Measurements from ENCODE around the gene KCNA5.

KCNA5 gene

GRCh38 chr12:5059358-5059757, 15.7 kb downstream of the KCNA5 start:
- no peaks in the 10 kb centered on the region for H3K36me3 ChIP-seq
- no peaks in the 10 kb centered on the region for H3K27me3 ChIP-seq
- no peaks in the 10 kb centered on the region for H3K9me3 ChIP-seq
- TF ChIP-seq, protein P1, sequence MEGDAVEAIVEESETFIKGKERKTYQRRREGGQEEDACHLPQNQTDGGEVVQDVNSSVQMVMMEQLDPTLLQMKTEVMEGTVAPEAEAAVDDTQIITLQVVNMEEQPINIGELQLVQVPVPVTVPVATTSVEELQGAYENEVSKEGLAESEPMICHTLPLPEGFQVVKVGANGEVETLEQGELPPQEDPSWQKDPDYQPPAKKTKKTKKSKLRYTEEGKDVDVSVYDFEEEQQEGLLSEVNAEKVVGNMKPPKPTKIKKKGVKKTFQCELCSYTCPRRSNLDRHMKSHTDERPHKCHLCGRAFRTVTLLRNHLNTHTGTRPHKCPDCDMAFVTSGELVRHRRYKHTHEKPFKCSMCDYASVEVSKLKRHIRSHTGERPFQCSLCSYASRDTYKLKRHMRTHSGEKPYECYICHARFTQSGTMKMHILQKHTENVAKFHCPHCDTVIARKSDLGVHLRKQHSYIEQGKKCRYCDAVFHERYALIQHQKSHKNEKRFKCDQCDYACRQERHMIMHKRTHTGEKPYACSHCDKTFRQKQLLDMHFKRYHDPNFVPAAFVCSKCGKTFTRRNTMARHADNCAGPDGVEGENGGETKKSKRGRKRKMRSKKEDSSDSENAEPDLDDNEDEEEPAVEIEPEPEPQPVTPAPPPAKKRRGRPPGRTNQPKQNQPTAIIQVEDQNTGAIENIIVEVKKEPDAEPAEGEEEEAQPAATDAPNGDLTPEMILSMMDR (IDR thresholded peaks at IDR 0.05; ENCODE audit: low read depth, low read length) = no peak
- DNase-seq = no peak
- H3K4me1 ChIP-seq = no peaks in the 10 kb centered on the region
- H3K4me3 ChIP-seq (ENCODE audit: low read depth, low read length) = no peak overlapping the region

DNA sequence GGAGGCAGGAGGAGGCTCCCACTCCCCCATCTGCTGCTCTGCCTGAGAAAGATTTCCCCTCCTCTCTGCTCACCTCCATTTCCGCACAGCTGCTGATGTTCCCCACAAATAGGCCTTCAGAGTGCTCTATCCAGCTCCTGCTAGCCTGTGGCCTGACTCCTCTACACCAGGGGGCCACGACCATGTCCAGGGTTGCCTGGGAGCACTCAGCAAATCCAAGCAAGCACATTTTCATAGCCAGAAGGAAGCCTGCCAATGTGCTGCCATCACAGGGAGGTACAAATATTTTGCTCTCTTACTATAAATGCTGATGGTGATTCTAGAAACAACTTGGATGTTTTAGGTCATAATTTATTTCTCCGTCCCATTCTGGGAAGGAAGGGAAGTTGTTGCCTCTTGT, 17.3 kb downstream of the KCNA5 start:
- Histone ChIP-seq H3K36me3 (no peaks in the 10 kb centered on the region), H3K9me3 (no peaks in the 10 kb centered on the region), H3K27me3 (no peaks in the 10 kb centered on the region), H3K4me1 (no peaks in the 10 kb centered on the region), H3K4me3 (ENCODE audit: low read depth, low read length) (no peak overlapping the region)
- TF ChIP-seq, protein P1 (IDR thresholded peaks at IDR 0.05; ENCODE audit: low read depth, low read length) = no peak
- no peak for DNase-seq

DNA sequence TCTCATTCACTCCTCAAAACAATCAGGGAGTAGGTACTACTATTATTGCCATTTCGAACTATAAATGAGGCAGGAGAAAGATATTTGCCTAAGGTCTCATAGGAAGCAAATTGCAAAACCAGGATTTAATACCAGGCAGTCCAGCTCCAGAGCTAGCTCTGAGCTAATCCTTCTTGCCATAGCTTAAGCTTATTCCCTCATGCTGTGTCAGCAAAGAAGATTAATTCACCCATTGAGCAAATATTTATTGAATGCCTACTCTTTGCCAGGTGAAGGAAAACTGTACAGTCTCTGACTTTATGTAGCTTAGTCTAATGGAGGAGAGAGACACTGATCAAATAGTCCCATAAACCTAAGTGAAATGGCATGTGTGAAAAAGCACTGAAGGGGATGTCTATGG, 19.5 kb downstream of the KCNA5 start:
- TF ChIP-seq, protein P1 (IDR thresholded peaks at IDR 0.05; ENCODE audit: low read depth, low read length) = no peak
- Histone ChIP-seq H3K4me3 (ENCODE audit: low read depth, low read length) (no peak overlapping the region), H3K4me1 (no peaks in the 10 kb centered on the region), H3K27me3 (no peaks in the 10 kb centered on the region), H3K9me3 (no peaks in the 10 kb centered on the region), H3K36me3 (no peaks in the 10 kb centered on the region)
- DNase-seq = no peak

GRCh38 chr12:5064913-5065490, 21.3 kb downstream of the KCNA5 start:
- Histone ChIP-seq H3K36me3 (no peaks in the 10 kb centered on the region), H3K4me1 (no peaks in the 10 kb centered on the region), H3K27me3 (no peaks in the 10 kb centered on the region), H3K9me3 (no peaks in the 10 kb centered on the region), H3K4me3 (ENCODE audit: low read depth, low read length) (no peak overlapping the region)
- no peak for DNase-seq
- TF ChIP-seq, protein P1 (IDR thresholded peaks at IDR 0.05; ENCODE audit: low read depth, low read length) = no peak

DNA sequence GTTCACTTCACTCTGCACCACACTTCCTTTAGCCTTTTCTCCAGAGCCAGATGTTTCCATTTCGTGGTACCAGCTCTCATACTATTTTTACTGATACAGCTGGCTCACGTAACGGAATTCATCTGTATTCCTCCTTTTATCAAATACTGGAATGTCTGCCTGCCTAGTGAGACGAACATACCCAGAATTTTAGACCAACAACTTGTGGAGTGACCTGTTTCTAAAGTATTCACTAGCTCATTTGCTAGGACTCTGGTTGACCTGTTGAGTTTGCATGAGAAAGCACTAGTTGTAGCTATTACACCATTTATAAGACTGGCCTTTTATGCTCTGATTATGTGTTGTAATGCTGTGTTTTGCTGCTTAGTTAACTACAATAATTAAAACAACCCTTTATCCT, 22.6 kb downstream of the KCNA5 start:
- H3K4me1 ChIP-seq = no peaks in the 10 kb centered on the region
- TF ChIP-seq, protein P1 (IDR thresholded peaks at IDR 0.05; ENCODE audit: low read depth, low read length) = no peak
- no peak for DNase-seq

GRCh38 chr12:5068126-5068525, 24.4 kb downstream of the KCNA5 start:
- TF ChIP-seq, protein P1 (IDR thresholded peaks at IDR 0.05; ENCODE audit: low read depth, low read length) = no peak
- no peak for DNase-seq
- no peaks in the 10 kb centered on the region for H3K36me3 ChIP-seq
- no peaks in the 10 kb centered on the region for H3K27me3 ChIP-seq
- H3K9me3 ChIP-seq = no peaks in the 10 kb centered on the region
- no peak overlapping the region for H3K4me3 ChIP-seq (ENCODE audit: low read depth, low read length)
- no peaks in the 10 kb centered on the region for H3K4me1 ChIP-seq

More for the DNA sequence above, 22.6 kb downstream of the KCNA5 start:
- Histone ChIP-seq H3K9me3 (no peaks in the 10 kb centered on the region), H3K36me3 (no peaks in the 10 kb centered on the region), H3K4me3 (ENCODE audit: low read depth, low read length) (no peak overlapping the region), H3K27me3 (no peaks in the 10 kb centered on the region)
